Hepatocyte (in vitro differentiated cells): ENCODE measurements around the gene SLC16A8. TPM values are rescaled to one million over a fixed set of nuclear protein-coding genes. Genes with fewer than 3 reads are reported as not detected.

Source experiments
- DNase-seq: peaks from one replicate; pipeline ENCODE4 v3.0.0-alpha.2; 2016; ENCODE audit warnings: low spot score
- H2AFZ ChIP-seq: fragments of 200-600 bp; sonication (generic); 2 replicates; pipeline ENCODE4 v1.6.0; 2016; ENCODE audit warnings: antibody characterized with exemption, mild to moderate bottlenecking
- H3K27ac ChIP-seq: fragments of 200-600 bp; sonication (generic); 2 replicates; pipeline ENCODE4 v1.5.1; 2016; ENCODE audit warnings: mild to moderate bottlenecking
- H3K27me3 ChIP-seq: fragments of 200-600 bp; sonication (generic); 2 replicates; pipeline ENCODE4 v1.6.1; 2016
- H3K36me3 ChIP-seq: fragments of 200-600 bp; sonication (generic); replicated peaks from 2 replicates; pipeline ENCODE4 v1.5.1; 2016; ENCODE audit warnings: low read depth; ENCODE audit not compliant: insufficient read depth
- H3K4me1 ChIP-seq: fragments of 200-600 bp; sonication (generic); 2 replicates; pipeline ENCODE4 v1.5.1; 2016; ENCODE audit warnings: mild to moderate bottlenecking, moderate library complexity; ENCODE audit not compliant: insufficient read depth
- H3K4me2 ChIP-seq: fragments of 200-600 bp; sonication (generic); 2 replicates; pipeline ENCODE4 v1.6.0; 2016
- H3K4me3 ChIP-seq: fragments of 200-600 bp; sonication (generic); 2 replicates; pipeline ENCODE4 v1.5.1; 2016; ENCODE audit warnings: mild to moderate bottlenecking
- H3K79me2 ChIP-seq: fragments of 200-600 bp; sonication (generic); 2 replicates; pipeline ENCODE4 v1.6.0; 2017; ENCODE audit warnings: mild to moderate bottlenecking
- H3K9me2 ChIP-seq: fragments of 200-600 bp; sonication (generic); replicated peaks from 2 replicates; pipeline ENCODE4 v1.6.0; 2017; ENCODE audit warnings: mild to moderate bottlenecking; ENCODE audit not compliant: insufficient read depth
- H3K9me3 ChIP-seq: fragments of 200-600 bp; sonication (generic); 2 replicates; pipeline ENCODE4 v1.5.1; 2016; ENCODE audit warnings: low read depth, mild to moderate bottlenecking
- H4K20me1 ChIP-seq: fragments of 200-600 bp; sonication (generic); 2 replicates; pipeline ENCODE4 v1.6.0; 2016; ENCODE audit warnings: mild to moderate bottlenecking; ENCODE audit not compliant: insufficient read depth, poor library complexity, severe bottlenecking
- CTCF ChIP-seq: fragments of 200-600 bp; sonication (generic); IDR thresholded peaks from 2 replicates; pipeline ENCODE4 v1.5.1; 2016; ENCODE audit warnings: antibody characterized with exemption, mild to moderate bottlenecking; ENCODE audit not compliant: poor library complexity
- EZH2 ChIP-seq: fragments of 200-600 bp; sonication (generic); IDR thresholded peaks from 2 replicates; pipeline ENCODE4 v1.6.1; 2016; ENCODE audit warnings: antibody characterized with exemption, mild to moderate bottlenecking, borderline replicate concordance
- EZH2phosphoT487 ChIP-seq: fragments of 200-600 bp; sonication (generic); IDR thresholded peaks from one replicate; pipeline ENCODE4 v1.6.1; 2018; ENCODE audit warnings: antibody characterized with exemption, mild to moderate bottlenecking, low read depth, moderate library complexity; ENCODE audit not compliant: unreplicated experiment, severe bottlenecking
- WGBS: methylation state at CpG from one replicate; pipeline ENCODE4 v1.1.6; 2016; ENCODE audit warnings: low lambda C conversion rate; ENCODE audit errors: missing lambda C conversion rate; 5-methylcytosine and 5-hydroxymethylcytosine counted together
- polyA plus RNA-seq: library from polyadenylated mRNA; unstranded; fragments of >200 nt; fragmentation: Nextera tagmentation; extraction: Ambion mirVana; gene quantifications from 2 replicates; pipeline ENCODE4 v1.2.1, GENCODE V29; 2016
- total RNA-seq: library from RNA; depleted of rRNA; stranded (reverse); fragments of >200 nt; gene quantifications from 2 replicates; pipeline ENCODE4 v1.2.3, GENCODE V29; 2014

Gene SLC16A8
- total and polyA plus RNA-seq, 2 experiments from 2014 or later, result 0.63 TPM; not detected in 1

- H4K20me1 ChIP-seq, result no peaks in the 10 kb centered on the region
- H3K27me3 ChIP-seq, result no peaks in the 10 kb centered on the region
- H3K4me1 ChIP-seq, result peaks cover 15% of the 10 kb centered on the region
- H3K9me2 ChIP-seq, result no peaks in the 10 kb centered on the region
- H2AFZ ChIP-seq, result no peak within 1 kb of the TSS
- H3K27ac ChIP-seq, result peak within 1 kb of the TSS; percentile 97
- peak; percentile 79 for DNase-seq
- TF ChIP-seq EZH2, result no peak
- no peak for TF ChIP-seq CTCF
- no peak for TF ChIP-seq EZH2phosphoT487
- no peaks in the 10 kb centered on the region for H3K9me3 ChIP-seq
- no peaks in the 10 kb centered on the region for H3K36me3 ChIP-seq
- WGBS, result 75% methylated on average over 18 of the region's 19 CpGs
- no peak within 1 kb of the TSS for H3K4me3 ChIP-seq
- no peaks in the 10 kb centered on the region for H3K79me2 ChIP-seq
- peak within 1 kb of the TSS; percentile 71 for H3K4me2 ChIP-seq
Measured at GRCh38 chr22:38110008-38110862, 26.3 kb upstream of the SLC16A8 start, which contains the start of gene BAIAP2L2. TSS of gene BAIAP2L2 (minus strand) at chr22:38110684. CDS start at chr22:38110525, 159 bp downstream.

GRCh38 chr22:38109371-38110001 lies 25.5 kb upstream of the SLC16A8 start:
- Histone ChIP-seq H3K9me2 (no peaks in the 10 kb centered on the region), H3K4me3 (no peak overlapping the region), H3K36me3 (no peaks in the 10 kb centered on the region), H3K27ac (no peak overlapping the region), H3K4me1 (peaks cover 15% of the 10 kb centered on the region), H4K20me1 (no peaks in the 10 kb centered on the region), H3K4me2 (no peak overlapping the region), H3K27me3 (no peaks in the 10 kb centered on the region), H3K79me2 (no peaks in the 10 kb centered on the region), H3K9me3 (no peaks in the 10 kb centered on the region), H2AFZ (no peak overlapping the region)
- DNase-seq, result no peak
- no peak for TF ChIP-seq CTCF
- TF ChIP-seq EZH2phosphoT487, result no peak
- TF ChIP-seq EZH2, result no peak
- 90% methylated on average over 22 of the region's 22 CpGs for WGBS

- WGBS, result 86% methylated on average over 9 of the region's 15 CpGs
- Histone ChIP-seq H3K4me3 (no peak overlapping the region), H2AFZ (no peak overlapping the region), H3K9me2 (no peaks in the 10 kb centered on the region), H3K27ac (no peak overlapping the region), H3K4me1 (peaks cover 15% of the 10 kb centered on the region), H3K36me3 (no peaks in the 10 kb centered on the region), H3K79me2 (no peaks in the 10 kb centered on the region), H4K20me1 (no peaks in the 10 kb centered on the region), H3K27me3 (no peaks in the 10 kb centered on the region), H3K9me3 (no peaks in the 10 kb centered on the region), H3K4me2 (no peak overlapping the region)
- TF ChIP-seq EZH2phosphoT487 (no peak), CTCF (no peak), EZH2 (no peak)
- no peak for DNase-seq
Measured at GRCh38 chr22:38108561-38109319, 24.8 kb upstream of the SLC16A8 start.
